D721Med (cell line): ENCODE measurements around the gene PARM1.

ENCODE experiments used
- DNase-seq: peaks from one replicate; pipeline ENCODE4 v3.0.0; 2011; ENCODE audit warnings: low spot score; ENCODE audit not compliant: insufficient read length
- FAIRE-seq: peaks from 2 replicates; lab custom pipeline; 2011; peaks lifted over from hg19 to GRCh38; lab: Jason Lieb, UNC
- TF ChIP-seq, protein P1 (sequence below): IDR thresholded peaks from 2 replicates; pipeline ENCODE4 v1.5.1; 2012; ENCODE audit warnings: mild to moderate bottlenecking, control low read depth; ENCODE audit not compliant: insufficient read depth; ENCODE audit errors: missing control alignments

The PARM1 gene

DNA sequence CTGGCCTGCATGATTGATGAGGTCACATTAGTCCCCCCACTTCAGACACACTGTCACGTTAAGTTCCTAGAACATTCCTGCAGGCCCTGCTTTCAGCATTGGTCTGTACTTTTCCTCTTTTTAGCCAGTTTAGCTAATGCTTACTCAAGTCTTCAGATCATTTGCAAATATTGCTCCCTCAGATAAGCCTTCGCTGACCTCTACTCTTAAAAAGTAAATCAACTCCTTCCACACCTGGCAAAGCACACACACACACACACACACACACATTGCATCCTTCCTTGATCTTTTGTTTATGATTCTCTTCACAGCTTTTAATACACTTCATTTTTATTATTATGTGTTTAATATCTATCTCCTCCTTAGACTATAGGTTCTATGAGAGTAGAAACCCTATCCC, 31.4 kb downstream of the PARM1 start:
- no peak for FAIRE-seq
- TF ChIP-seq, protein P1, sequence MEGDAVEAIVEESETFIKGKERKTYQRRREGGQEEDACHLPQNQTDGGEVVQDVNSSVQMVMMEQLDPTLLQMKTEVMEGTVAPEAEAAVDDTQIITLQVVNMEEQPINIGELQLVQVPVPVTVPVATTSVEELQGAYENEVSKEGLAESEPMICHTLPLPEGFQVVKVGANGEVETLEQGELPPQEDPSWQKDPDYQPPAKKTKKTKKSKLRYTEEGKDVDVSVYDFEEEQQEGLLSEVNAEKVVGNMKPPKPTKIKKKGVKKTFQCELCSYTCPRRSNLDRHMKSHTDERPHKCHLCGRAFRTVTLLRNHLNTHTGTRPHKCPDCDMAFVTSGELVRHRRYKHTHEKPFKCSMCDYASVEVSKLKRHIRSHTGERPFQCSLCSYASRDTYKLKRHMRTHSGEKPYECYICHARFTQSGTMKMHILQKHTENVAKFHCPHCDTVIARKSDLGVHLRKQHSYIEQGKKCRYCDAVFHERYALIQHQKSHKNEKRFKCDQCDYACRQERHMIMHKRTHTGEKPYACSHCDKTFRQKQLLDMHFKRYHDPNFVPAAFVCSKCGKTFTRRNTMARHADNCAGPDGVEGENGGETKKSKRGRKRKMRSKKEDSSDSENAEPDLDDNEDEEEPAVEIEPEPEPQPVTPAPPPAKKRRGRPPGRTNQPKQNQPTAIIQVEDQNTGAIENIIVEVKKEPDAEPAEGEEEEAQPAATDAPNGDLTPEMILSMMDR, result no peak
- DNase-seq, result no peak

DNA sequence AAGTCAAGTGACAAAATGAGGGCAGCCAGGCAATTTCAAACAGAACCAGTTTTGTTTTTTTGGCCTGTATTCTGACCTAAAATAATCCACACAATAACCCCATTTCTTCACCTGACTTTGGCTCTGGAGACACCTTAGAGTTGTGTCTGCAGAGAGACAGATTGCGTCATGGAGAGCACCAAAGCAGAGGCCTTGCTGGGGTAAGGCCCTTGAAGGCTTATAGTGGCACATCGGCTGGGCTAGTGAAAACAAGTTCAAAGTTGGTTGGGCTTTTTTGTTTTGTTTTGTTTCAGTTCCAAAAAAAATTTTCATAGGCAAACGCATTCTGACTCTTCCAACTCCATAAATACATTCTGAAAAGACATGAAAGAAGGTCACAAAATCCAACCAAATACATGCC, 34.4 kb downstream of the PARM1 start:
- DNase-seq, result no peak
- FAIRE-seq, result no peak
- TF ChIP-seq, protein P1, result no peak

DNA sequence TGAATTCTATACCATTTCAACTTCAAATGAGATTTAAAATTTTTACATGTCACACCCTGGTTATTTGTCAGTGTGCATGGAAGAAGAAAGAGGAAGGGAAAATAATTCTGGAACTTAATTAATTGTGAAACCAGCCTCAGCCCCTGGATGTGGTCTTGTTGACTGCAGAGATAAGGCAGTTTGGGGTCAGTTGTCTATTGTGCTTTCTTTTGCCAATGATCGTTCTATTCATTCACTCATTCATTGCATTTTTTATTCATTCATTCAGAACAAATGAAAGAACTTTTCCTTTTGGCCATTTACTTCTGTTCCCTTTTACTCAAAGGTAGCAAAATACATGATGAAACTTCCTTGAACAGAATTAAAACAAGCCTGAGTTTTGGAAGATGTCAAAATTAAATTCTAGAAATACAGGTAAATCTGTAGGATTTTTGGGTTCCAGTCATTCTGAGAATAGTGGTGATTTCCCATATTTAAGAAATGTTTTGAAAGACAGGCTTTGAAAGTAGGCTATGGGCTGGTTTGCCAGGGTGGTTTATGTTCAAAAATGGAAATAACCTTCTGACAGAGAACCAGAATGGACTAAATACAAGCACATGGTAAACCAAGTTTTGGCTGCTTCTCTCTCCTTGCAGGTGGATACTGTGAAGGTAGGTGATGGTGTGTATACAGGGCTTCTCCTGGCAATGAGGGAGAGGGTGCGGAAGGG, 35.7 kb downstream of the PARM1 start:
- FAIRE-seq (no peak), DNase-seq (no peak)
- TF ChIP-seq, protein P1, result no peak

DNA sequence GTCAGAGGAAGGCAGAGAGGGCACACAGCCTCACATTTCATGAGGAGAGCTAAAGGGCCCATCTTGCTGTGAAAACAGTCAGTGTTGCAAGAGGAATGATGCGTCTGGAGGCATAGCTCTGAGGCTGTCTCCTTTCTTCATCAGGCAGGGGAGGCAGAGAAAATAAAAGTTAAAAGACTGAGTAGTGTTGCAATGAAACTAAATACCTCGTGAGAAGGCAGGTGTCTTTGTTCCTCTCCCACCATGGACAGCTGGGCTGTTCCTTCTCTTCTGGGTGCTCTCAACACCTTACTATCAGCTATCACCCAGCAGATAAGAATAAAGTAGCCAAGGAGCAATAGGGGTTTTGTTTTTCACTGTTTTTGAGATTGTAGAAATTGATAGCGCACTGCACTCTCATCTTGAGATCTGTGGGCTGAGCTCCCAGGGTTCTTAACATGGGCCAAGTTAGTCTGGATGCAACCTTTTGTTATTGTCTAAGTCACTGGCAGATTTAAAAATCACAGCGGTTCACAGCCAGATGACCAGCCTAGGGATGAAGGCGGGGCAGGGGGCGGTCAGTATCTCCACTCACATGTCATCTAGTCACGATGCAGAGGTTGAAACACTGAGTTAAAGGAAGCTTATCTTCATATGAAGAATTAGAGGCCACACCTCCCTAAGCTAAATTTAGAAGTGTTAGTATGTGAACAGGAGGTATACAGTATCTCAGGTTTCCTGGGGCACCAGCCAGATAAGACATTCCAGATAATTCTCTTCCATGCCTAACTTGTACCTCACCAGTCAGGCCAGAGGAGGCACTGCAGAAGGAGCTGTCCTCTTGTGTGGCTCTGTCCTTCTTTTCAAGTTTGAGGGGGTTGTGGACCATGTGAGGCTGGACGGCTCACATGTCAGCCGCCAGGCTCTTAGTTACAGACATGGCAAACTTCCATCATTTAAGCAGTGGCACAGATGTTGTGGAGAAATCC, 36.9 kb downstream of the PARM1 start:
- FAIRE-seq, result no peak
- DNase-seq, result no peak
- TF ChIP-seq, protein P1, result no peak

DNA sequence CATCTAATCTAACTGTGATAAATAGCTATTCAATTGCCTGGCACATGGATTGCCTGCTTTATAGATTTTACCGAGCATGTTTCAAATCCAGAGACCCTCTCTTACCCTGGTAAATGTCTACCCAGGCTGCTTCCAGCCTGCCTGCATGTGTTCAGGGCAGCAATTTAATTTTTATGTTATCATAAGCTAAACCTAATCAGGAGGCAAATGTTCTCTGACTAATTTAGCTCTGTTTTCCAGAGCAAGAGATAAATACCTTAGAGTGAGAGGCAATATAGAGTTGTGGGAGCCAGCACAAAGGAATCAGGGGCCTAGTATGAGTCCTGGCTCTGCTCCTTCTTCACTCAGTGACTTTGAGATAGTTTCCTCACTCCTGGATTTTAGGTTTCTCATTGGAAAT, 37.7 kb downstream of the PARM1 start:
- FAIRE-seq (no peak), DNase-seq (no peak)
- TF ChIP-seq, protein P1, result no peak

DNA sequence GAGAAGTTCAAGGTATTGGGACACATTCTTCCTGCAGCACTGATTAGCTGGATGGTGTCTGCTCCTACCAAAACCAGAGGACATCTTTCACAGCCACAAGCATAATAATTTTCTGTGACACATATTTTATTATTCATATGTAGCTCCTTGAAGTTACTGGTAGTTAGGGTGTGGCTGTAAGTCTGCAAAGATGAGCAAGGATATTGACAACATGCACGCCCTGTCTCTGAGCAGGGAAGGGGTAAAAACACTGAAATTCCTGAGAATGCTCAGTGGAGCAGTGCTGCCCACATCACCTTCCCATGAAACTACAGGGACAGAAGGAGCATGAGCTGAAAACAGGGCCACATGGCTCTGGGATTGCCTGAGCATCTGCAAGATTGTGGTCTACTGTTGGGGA, 38.9 kb downstream of the PARM1 start:
- FAIRE-seq, result no peak

More for the DNA sequence above, 38.9 kb downstream of the PARM1 start:
- TF ChIP-seq, protein P1, result no peak
- DNase-seq, result no peak
